GM12878 (cell line): ENCODE measurements around the gene MAGI3. TPM values are rescaled to one million over a fixed set of nuclear protein-coding genes. Genes with fewer than 3 reads are reported as not detected.
A peak's percentile ranks its signal among the peaks of the same experiment; 100 is the strongest.

Experiments used
- ATAC-seq: fragments of 200-7000 bp; cut with Tn5 transposase; 3 replicates; pipeline ENCODE4 v1.9.1; 2020; ENCODE audit warnings: mild to moderate bottlenecking, moderate library complexity
- BruUV-seq: library from RNA; stranded (reverse); fragments of 400-500 nt; replicated peaks from 2 replicates; lab custom pipeline; 2021; lab: Mats Ljungman, UMichigan
- CTCF ChIA-PET: fragments of 300-600 bp; sonication (Branson Sonifier 250); formaldehyde crosslinking; extraction: SDS; loops from one replicate; lab custom pipeline; 2021; ENCODE audit warnings: inconsistent platforms; lab: Yijun Ruan, JAX
- POLR2A ChIA-PET: fragments of 350-600 bp; formaldehyde crosslinking; extraction: SDS; loops from one replicate; lab custom pipeline; 2021; ENCODE audit warnings: inconsistent platforms; lab: Charles Lee
- RAD21 ChIA-PET: fragments of 300-600 bp; sonication (Branson Sonifier 250); formaldehyde crosslinking; loops from one replicate; lab custom pipeline; 2023; ENCODE audit warnings: antibody characterized with exemption; ENCODE audit not compliant: unreplicated experiment; lab: Charles Lee
- SMC1A ChIA-PET: fragments of 300-600 bp; sonication (Branson Sonifier 250); formaldehyde crosslinking; loops from one replicate; lab custom pipeline; 2023; ENCODE audit not compliant: unreplicated experiment, uncharacterized antibody; lab: Charles Lee
- DNase-seq: peaks from one replicate; pipeline ENCODE4 v3.0.0-alpha.2; 2011; ENCODE audit warnings: low read depth, low spot score
- FAIRE-seq: peaks from 3 replicates; lab custom pipeline; 2011; peaks lifted over from hg19 to GRCh38; lab: Jason Lieb, UNC
- H2AFZ ChIP-seq: 2 replicates; pipeline ENCODE4 v1.6.0; 2011; ENCODE audit warnings: low read depth, low read length, control low read depth; ENCODE audit not compliant: control insufficient read depth
- H3K27ac ChIP-seq: 2 replicates; pipeline ENCODE4 v1.5.1; 2011; ENCODE audit warnings: control low read depth; ENCODE audit not compliant: control insufficient read depth, insufficient read depth
- H3K27me3 ChIP-seq, 2 experiments: replicated peaks in 1 of 2; 2 replicates each; pipeline versions ENCODE4 v1.6.0 to v1.6.1; 2011; ENCODE audit warnings: low read length in 1 of 2; ENCODE audit not compliant: control insufficient read depth in 2 of 2, insufficient read depth in 2 of 2
- H3K36me3 ChIP-seq, 2 experiments: 2 replicates each; pipeline ENCODE4 v1.5.1; 2011; ENCODE audit warnings: low read length in 1 of 2; ENCODE audit not compliant: control insufficient read depth in 2 of 2, insufficient read depth in 2 of 2
- H3K4me1 ChIP-seq: 2 replicates; pipeline ENCODE4 v1.6.1; 2011; ENCODE audit warnings: mild to moderate bottlenecking, low read length, moderate library complexity, mixed read lengths; ENCODE audit not compliant: control insufficient read depth, insufficient read depth
- H3K4me2 ChIP-seq: 2 replicates; pipeline ENCODE4 v1.6.0; 2011; ENCODE audit warnings: control low read depth; ENCODE audit not compliant: control insufficient read depth, insufficient read depth
- H3K4me3 ChIP-seq: fragments of 200-600 bp; sonication (generic); 2 replicates; pipeline ENCODE4 v1.5.1; 2016
- H3K79me2 ChIP-seq: 2 replicates; pipeline ENCODE4 v1.6.0; 2011; ENCODE audit warnings: low read length; ENCODE audit not compliant: control insufficient read depth, insufficient read depth
- H3K9ac ChIP-seq: 2 replicates; pipeline ENCODE4 v1.8.0; 2011; ENCODE audit warnings: low read length, control low read depth, mixed read lengths; ENCODE audit not compliant: control insufficient read depth, insufficient read depth
- H3K9me3 ChIP-seq: replicated peaks from 3 replicates; pipeline ENCODE4 v1.5.1; 2011; ENCODE audit warnings: mild to moderate bottlenecking, low read length; ENCODE audit not compliant: control insufficient read depth, insufficient read depth
- H4K20me1 ChIP-seq: 2 replicates; pipeline ENCODE4 v1.6.0; 2011; ENCODE audit not compliant: control insufficient read depth, insufficient read depth
- KDM1A ChIP-seq: fragments of 200-600 bp; sonication (generic); IDR thresholded peaks from 2 replicates; pipeline ENCODE4 v1.6.1; 2016; ENCODE audit warnings: borderline replicate concordance
- RUNX3 ChIP-seq: IDR thresholded peaks from 2 replicates; pipeline ENCODE4 v1.6.1; 2012; ENCODE audit warnings: low read length, inconsistent platforms
- ZNF274 ChIP-seq: IDR thresholded peaks from one replicate; pipeline ENCODE4 v1.8.0; 2011; ENCODE audit not compliant: insufficient read length, insufficient read depth
- ZZZ3 ChIP-seq: IDR thresholded peaks from 2 replicates; pipeline ENCODE4 v1.6.1; 2011; ENCODE audit warnings: low read depth; ENCODE audit not compliant: control insufficient read depth, insufficient read length
- WGBS: methylation state at CpG from one replicate; pipeline ENCODE4 v1.1.6; 2016; ENCODE audit warnings: low lambda C conversion rate; ENCODE audit not compliant: insufficient replicate concordance, insufficient coverage; ENCODE audit errors: missing lambda C conversion rate; 5-methylcytosine and 5-hydroxymethylcytosine counted together
- in situ Hi-C: fragments of 300-500 bp; cut with MboI; formaldehyde crosslinking; loops from 9 replicates; pipeline ENCODE4 v1.14.3; 2018; ENCODE audit warnings: mixed read lengths
- intact Hi-C: fragments of 100-400 bp; cut with micrococcal nuclease; formaldehyde crosslinking; loops from one replicate; pipeline ENCODE4 v1.14.2; 2022; ENCODE audit not compliant: unreplicated experiment
- polyA plus RNA-seq, 11 experiments: library from polyadenylated mRNA; depleted of rRNA in 4 of 11; unstranded in 6 of 11; stranded (reverse) in 5 of 11; fragments of >200 nt; fragmentation: Nextera tagmentation in 4 of 11; fragmentation: Illumina TruSeq in 1 of 11; extraction: Ambion mirVana in 4 of 11; extraction: Trizol in 1 of 11; gene quantifications; 1 replicate in 1 of 11; 2 replicates in 10 of 11; pipeline versions ENCODE4 v1.2.1 to v1.2.3, GENCODE V29; 2011 to 2016; ENCODE audit warnings: inconsistent platforms in 2 of 11, missing spikeins in 2 of 11, low read depth in 1 of 11
- total RNA-seq, 4 experiments: library from RNA; depleted of rRNA in 3 of 4; stranded (reverse); fragments of >200 nt in 3 of 4; fragmentation: Illumina TruSeq in 1 of 4; extraction: Trizol in 1 of 4; gene quantifications; 2 replicates each; pipeline versions ENCODE4 v1.2.1 to v1.2.3, GENCODE V29; 2013 to 2021
- TF ChIP-seq, protein P1 (sequence below): fragments of 450-650 bp; IDR thresholded peaks from 2 replicates; pipeline ENCODE4 v1.6.1; 2016; ENCODE audit warnings: mild to moderate bottlenecking

Gene MAGI3
- total and polyA plus RNA-seq, 10 of the 15 experiments (the other 5 are each of a cell fraction or from before 2014, with no cell fraction given) = 0.17 to 0.65 (median 0.32) TPM

DNA sequence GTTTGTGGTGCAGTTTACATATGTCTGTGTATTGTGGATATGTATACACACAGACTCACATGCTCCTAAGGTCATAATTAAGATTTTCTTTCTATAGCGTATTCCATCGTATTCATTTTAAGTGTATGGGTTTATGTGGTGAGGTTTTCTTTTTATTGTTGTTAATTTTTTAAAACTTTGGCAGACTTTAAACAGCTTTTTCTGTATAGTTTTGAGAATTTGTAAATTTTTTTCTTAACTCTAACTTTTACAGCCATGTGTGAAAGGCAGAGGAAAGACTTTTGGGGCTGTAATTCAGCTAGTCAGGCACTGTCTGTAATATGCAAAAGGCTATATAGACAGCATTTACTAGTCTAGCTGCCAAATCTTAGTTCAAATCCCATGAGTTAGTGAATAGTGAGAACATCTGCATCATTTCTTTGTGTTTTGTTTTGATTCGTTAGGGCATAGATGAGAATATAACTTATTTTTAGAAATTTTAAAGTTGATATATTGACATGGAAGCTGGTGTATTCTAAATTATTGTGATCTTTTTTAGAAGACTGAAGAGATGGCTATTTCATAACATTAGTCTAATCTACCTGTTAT is 2.3 kb downstream of the MAGI3 start:
- Histone ChIP-seq H2AFZ (no peak overlapping the region), H3K4me2 (0 out of 2 replicates have a peak overlapping the region, but pooled peaks have one; percentile 17), H3K9ac (no peak overlapping the region), H4K20me1 (no peaks in the 10 kb centered on the region), H3K9me3 (no peaks in the 10 kb centered on the region; the same call in 1 of the 3 replicates), H3K4me1 (peaks cover 2% of the 10 kb centered on the region; the same call in 1 of the 2 replicates), H3K79me2 (no peaks in the 10 kb centered on the region), H3K27me3 (peaks cover 0 to 10% of the 10 kb centered on the region in 2 experiments; a peak in 2 of 4 replicates), H3K27ac (no peak overlapping the region), H3K36me3 (no peaks in the 10 kb centered on the region), H3K4me3 (no peak overlapping the region)
- POLR2A ChIA-PET = no interaction called here
- in situ Hi-C loops (no loop called here), intact Hi-C loops (loop anchor here (5.0 to 10.0 kb wide), 2 partner anchors 250 to 678 kb away; partner anchors contain the start of gene PPM1J)
- no peak for DNase-seq
- no peak for FAIRE-seq
- RAD21 ChIA-PET = no interaction called here
- 75% methylated on average over 3 of the region's 3 CpGs for WGBS
- CTCF ChIA-PET = interaction anchor here (0.6 to 2.1 kb wide), 3 partner anchors 10 to 320 kb away, joined by 3 to 10 read pairs (median 3); partner anchors contain the start of gene LRIG2
- no TSS peak for BruUV-seq
- SMC1A ChIA-PET = interaction anchor here (1.1 kb wide), 1 partner anchor 13 kb away, joined by 3 read pairs; no protein-coding TSS in a partner anchor
- no peak for TF ChIP-seq ZNF274
- no peak for TF ChIP-seq ZZZ3
- no peak for TF ChIP-seq KDM1A
- TF ChIP-seq, protein P1, sequence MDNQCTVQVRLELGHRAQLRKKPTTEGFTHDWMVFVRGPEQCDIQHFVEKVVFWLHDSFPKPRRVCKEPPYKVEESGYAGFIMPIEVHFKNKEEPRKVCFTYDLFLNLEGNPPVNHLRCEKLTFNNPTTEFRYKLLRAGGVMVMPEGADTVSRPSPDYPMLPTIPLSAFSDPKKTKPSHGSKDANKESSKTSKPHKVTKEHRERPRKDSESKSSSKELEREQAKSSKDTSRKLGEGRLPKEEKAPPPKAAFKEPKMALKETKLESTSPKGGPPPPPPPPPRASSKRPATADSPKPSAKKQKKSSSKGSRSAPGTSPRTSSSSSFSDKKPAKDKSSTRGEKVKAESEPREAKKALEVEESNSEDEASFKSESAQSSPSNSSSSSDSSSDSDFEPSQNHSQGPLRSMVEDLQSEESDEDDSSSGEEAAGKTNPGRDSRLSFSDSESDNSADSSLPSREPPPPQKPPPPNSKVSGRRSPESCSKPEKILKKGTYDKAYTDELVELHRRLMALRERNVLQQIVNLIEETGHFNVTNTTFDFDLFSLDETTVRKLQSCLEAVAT = no peak
- no peak for TF ChIP-seq RUNX3
- TF ChIP-seq, all 136 proteins: peak for 0
- no peak for ATAC-seq
